Ramos (cell line): ENCODE results near the gene EEF1AKMT3.

Experiments
- in situ Hi-C: fragments of 300-500 bp; cut with MboI; formaldehyde crosslinking; loops from one replicate; pipeline ENCODE4 v1.14.3; 2022; ENCODE audit warnings: low sequenced_read_pairs; ENCODE audit not compliant: unreplicated experiment

Gene EEF1AKMT3

DNA sequence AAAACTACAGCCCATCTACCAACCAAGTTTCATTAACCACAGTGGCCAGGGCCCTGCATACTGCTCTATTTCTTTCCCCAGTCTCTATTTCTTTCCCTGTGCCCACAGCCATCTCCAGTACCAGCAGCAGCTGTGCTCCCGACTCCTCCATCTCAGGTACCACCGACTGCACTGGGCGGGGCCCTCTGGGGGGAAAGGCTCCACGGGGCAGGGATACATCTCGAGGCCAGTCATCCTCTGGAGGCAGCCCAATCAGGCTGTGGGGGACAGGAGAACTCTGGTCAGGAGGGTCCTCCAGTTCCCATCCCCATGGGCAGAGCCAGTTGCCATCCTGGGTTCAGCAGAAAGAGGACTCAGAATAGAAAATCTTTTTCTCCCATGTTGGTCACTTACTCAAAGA, 23.4 kb upstream of the EEF1AKMT3 start:
- in situ Hi-C loops, result no loop called here

- in situ Hi-C loops, result loop anchor here (25.0 kb wide), 1 partner anchor 513 kb away; the partner anchor contains the start of gene SHMT2
Measured at GRCh38 chr12:57750561-57751431, 21.6 kb upstream of the EEF1AKMT3 start.

DNA sequence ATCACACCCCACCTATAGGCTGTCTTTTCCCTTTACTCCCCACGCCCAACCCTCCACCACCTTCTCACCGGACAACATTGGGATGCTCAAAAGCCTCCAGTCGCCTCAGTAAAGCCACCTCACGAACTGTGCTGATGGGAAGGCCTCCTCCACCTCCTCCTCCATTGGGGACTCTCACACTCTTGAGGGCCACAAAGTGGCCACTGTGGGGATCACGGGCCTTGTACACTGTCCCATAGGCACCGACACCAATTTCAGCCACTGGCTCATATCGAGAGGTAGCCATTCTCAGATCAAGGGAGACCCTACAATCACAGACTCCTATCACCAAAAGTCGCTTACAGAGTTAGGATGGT, 21.0 kb upstream of the EEF1AKMT3 start:
- in situ Hi-C loops, result loop anchor here (25.0 kb wide), 1 partner anchor 514 kb away; the partner anchor contains the start of gene SHMT2

GRCh38 chr12:57751788-57752667, 20.4 kb upstream of the EEF1AKMT3 start, which contains the start of gene CDK4:
Gene CDK4, minus strand, starts transcription at chr12:57752310. Its CDS starts 593 bp downstream, at chr12:57751717.
- in situ Hi-C loops, result loop anchor here (25.0 kb wide), 1 partner anchor 515 kb away; the partner anchor contains the start of gene SHMT2

DNA sequence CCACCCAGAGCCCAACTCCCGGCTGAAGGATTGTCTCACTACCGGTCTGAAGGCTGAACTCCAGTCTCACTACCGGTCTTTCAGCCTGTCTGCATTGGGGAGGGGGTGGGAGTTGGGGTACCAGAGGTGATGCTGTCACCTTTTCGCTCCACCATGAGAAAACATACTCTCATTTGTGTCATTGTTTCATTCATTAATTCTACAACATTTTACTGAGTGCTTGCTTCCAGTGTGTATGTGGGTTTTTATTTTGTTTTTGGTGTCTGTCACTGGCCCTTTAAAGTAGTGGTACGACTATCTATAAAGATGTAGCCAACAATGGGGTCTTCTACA, 19.8 kb upstream of the EEF1AKMT3 start:
- in situ Hi-C loops, result loop anchor here (25.0 kb wide), 1 partner anchor 515 kb away; the partner anchor contains the start of gene SHMT2

GRCh38 chr12:57753756-57754337, 18.6 kb upstream of the EEF1AKMT3 start:
- in situ Hi-C loops, result loop anchor here (25.0 kb wide), 1 partner anchor 517 kb away; the partner anchor contains the start of gene SHMT2

- in situ Hi-C loops, result loop anchor here (25.0 kb wide), 1 partner anchor 517 kb away; the partner anchor contains the start of gene SHMT2
Measured at GRCh38 chr12:57754411-57755193, 17.8 kb upstream of the EEF1AKMT3 start, which contains the start of gene MARCHF9. Gene MARCHF9, plus strand, starts transcription at chr12:57755103. Its CDS starts 426 bp downstream, at chr12:57755529.

DNA sequence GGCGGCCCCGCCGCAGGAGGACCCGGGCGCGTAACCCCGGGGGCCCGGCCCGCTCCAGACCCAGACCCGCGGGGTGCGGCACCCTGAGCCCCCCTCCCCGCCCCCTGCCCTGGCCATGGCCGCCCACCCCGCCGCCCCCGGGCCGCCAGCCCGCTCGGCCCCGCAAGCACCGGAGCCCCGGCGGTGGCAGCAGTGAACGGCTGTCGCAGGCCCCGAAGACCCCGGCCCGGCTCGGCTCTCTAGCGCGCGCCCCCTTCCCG, 17.3 kb upstream of the EEF1AKMT3 start:
- in situ Hi-C loops, result loop anchor here (25.0 kb wide), 1 partner anchor 518 kb away; the partner anchor contains the start of gene SHMT2

DNA sequence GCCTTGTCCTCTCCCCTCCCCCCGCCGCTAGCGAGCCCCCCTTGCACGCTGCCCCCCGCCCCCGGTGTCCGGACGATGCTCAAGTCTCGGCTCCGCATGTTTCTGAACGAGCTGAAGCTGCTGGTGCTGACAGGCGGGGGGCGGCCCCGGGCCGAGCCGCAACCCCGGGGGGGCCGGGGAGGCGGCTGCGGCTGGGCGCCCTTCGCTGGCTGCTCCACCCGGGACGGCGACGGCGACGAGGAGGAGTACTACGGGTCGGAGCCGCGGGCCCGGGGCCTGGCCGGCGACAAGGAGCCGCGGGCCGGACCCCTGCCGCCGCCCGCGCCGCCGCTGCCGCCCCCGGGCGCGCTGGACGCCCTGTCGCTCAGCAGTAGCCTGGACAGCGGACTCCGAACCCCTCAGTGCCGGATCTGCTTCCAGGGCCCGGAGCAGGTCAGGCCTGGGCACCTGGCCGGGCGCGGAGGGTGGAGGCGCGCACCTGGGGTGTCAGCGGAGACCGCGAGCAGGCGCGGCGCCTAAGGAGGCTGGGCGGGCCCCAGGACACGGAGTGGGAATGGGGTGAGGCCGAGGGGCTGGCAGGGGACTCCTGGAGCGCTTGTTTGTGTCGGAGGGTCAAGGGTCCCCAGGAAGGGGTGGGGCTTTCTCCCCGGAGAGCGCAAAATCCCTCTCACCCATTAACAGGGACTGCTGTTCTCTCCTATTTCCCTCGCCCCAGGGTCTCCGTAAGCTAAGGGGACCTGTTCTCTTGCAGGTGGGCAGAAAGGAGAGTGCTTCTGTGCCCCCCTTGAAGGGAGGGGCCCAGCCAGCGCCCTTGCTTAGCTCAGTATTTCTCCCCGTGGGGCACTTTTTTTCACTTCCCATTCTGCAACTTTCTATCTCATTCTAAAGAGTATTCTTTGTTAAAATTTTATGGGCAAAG, 16.7 kb upstream of the EEF1AKMT3 start:
- in situ Hi-C loops, result loop anchor here (25.0 kb wide), 1 partner anchor 518 kb away; the partner anchor contains the start of gene SHMT2

DNA sequence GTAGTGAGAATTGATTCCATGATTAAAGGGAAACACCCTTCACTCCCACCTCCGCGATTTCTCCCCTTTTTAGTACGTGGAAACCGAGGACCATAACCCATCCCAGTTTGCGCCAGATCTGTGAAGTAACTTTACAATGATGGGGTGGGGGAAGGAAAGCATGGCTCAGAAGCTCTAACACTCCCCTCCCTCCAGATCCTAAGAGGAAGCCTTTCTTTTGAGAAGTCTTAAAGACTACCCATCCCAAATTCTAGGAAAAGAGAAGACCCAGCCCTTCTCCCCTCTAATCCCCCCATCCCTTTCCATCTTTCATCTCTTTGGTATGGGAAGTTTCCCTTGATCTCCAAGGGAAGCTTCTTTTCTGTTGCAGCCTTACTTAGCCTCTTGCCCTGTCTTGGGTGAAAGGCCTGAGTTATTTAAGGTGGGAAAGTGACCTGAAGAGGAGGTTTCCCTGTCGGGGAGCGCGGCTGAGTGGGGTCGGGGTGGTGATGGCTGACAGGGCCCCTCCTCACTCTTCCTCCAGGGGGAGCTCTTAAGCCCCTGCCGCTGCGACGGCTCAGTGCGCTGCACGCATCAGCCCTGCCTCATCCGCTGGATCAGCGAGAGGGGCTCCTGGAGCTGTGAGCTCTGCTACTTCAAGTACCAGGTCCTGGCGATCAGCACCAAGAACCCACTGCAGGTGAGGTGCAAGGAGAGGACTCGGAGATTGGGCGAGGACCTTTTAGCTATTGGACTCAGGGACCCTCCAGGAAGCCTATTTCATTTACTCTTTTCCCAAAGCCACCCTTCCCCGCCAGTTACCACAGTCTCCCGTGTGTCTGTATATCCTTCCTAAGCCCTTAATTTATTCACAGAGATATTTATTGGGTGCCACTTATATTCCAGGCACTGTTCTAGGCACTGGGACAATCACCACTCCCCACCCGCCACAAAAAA, 15.7 kb upstream of the EEF1AKMT3 start:
- in situ Hi-C loops, result loop anchor here (25.0 kb wide), 1 partner anchor 519 kb away; the partner anchor contains the start of gene SHMT2

- in situ Hi-C loops, result loop anchor here (25.0 kb wide), 1 partner anchor 520 kb away; the partner anchor contains the start of gene SHMT2
Measured at GRCh38 chr12:57757771-57758170, 14.6 kb upstream of the EEF1AKMT3 start.

- in situ Hi-C loops, result loop anchor here (25.0 kb wide), 1 partner anchor 521 kb away; the partner anchor contains the start of gene SHMT2
Measured at GRCh38 chr12:57758552-57759359, 13.7 kb upstream of the EEF1AKMT3 start.

DNA sequence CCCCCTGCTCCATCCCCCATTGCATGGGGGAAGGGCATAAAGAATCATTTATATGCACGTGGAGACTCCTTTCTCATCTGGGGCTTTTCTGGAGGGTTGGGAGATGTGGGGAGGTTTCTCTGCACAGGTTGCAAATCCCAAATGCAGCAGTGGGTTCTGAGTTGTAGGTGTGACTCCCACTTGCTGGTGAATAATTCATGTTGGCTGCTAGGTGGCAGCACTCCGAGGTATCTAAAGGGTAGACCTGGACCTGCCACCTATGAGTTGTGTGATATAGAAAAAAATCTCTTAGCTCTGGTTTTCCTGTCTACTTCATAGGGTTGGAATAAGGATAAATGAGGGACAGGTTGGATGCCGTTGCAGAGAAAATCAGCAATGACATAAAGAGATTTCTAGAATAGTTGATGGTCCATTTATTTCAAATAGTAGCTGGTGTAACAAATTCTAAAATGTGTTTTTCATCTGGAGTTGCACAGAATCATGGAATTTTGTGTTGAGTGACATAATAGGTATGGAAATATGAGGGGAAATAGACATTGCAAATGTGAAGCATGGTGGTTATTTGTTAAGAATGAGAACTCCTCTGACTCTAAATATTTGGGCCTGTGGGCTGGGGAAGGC, 12.9 kb upstream of the EEF1AKMT3 start:
- in situ Hi-C loops, result loop anchor here (25.0 kb wide), 1 partner anchor 522 kb away; the partner anchor contains the start of gene SHMT2

DNA sequence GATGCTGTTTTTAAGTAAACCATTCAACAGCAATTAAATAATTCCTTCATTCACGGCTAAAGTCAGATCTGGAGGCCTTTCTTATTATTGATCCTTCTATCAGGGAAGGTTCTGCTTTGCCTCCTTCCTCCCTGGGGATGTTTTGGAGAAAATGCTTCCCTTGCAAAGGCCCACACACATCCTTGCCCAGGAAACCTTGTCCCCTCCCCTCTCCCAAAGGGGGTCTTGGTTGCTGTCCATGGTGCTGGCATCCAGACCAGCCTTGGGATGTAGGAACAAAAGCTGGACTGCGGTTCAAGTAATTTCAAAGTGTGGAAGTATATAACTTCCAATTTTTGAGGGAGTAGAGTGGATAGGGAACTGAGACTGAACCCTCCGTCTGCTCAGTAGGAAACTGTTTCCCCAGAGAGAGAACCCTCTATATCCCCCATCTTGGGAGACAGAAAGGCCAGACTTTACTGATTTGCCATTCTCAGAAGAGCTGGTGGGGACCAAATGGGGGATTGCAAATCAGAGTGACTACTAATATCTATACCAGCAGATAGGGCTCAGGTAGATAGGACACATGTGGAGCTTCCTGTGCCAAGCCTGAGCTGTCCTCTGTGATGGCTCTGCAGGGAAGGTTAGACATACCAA, 11.9 kb upstream of the EEF1AKMT3 start:
- in situ Hi-C loops, result loop anchor here (25.0 kb wide), 1 partner anchor 523 kb away; the partner anchor contains the start of gene SHMT2

DNA sequence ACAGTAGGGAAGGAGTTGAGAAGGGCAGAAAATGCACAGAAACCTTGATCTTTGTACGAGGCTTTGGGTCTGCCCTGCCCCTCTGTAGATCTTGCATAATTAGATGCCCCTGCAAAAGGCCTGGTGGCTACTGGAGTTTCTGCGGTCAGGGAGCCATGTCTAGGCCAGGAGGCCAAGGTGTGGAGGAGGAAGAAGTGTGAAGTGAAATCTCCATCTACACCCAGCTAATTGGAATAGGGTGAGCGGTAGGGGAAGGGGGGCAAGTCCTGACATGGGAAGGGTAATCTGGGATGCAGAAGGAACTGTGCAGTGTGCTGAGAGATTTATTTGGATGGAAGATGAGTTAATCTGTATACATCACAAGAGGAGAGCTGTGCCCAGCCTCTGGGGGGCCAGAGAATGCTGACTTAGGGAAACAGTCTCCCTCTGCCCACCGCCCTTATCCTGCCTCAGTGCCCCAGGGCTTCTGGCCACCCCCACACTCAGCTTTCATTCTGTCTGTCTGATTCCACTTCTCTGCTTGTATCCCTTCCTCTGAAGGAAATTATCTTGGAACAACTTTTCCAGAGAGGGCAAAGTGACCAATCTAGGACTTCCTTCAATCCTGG, 10.9 kb upstream of the EEF1AKMT3 start:
- in situ Hi-C loops, result loop anchor here (25.0 kb wide), 1 partner anchor 524 kb away; the partner anchor contains the start of gene SHMT2
